GM10847 (cell line): ENCODE data around the gene EME2.

Experiments
- POLR2A ChIP-seq: IDR thresholded peaks from 2 replicates; pipeline ENCODE4 v1.6.1; 2011; ENCODE audit not compliant: insufficient read length; ENCODE audit errors: extremely low read depth

Gene EME2, protein sequence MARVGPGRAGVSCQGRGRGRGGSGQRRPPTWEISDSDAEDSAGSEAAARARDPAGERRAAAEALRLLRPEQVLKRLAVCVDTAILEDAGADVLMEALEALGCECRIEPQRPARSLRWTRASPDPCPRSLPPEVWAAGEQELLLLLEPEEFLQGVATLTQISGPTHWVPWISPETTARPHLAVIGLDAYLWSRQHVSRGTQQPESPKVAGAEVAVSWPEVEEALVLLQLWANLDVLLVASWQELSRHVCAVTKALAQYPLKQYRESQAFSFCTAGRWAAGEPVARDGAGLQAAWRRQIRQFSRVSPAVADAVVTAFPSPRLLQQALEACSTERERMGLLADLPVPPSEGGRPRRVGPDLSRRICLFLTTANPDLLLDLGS

DNA sequence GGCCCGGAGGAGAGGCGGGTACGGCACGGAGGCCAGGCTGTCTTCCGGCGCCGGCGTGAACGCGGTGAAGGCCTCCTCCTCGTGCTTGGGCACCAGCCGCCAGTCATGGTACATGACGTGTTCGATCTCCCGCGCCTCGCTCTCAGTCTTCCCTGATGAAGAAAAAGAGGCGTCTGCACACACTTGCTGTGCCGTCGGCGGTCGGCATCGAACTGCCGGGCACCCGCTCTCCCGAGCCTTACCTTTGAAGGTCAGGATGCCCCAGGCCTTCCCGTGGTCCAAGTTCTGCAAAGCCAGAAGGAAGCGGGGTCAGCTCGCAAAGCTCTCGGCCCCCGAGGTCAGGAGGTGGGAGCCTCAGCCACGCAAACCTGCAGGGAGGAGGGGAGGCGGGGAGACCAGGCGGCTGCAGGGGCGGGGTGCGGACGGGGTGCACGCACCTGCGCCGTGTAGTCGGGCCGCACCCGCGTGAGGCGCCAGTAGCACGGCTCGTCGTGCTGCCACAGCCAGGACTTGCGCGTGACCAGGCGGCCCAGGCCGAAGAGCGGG lies at the start of gene EME2:
TSS of gene EME2 (plus strand) at position 449 of the 546 bp plus-strand sequence. CDS start 418 bp downstream, outside the sequence.
- no peak for TF ChIP-seq POLR2A

DNA sequence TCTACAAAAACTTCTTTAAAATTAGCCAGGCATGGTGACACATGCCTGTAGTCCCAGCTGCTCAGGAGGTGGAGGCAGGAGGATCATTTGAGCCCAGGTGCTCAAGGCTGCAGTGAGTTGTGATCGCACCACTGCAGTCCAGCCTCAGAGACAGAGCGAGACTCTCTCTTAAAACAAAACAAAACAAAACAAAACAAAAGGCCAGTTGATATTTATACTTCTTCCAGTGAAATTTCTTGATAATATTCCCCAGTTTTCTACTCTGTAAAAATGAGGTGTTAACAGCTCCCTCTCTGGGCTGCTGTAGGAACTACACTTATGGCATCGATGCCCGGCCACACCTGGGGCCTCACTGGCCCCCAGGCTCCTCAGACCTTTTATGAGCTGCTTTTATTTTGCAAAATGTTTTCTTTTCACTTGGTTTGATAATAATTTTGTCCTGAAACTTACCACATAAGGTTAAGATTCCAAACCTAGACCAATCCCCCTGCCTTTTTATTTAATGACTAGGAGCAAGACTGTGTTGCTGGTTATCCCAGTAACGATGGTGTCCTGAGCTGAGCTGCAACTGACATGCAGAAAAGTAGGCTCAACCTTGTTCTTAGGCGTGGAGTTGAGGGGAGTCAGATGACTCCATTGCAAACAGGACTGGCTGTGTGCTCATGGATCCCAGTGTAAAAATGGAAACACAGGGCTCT lies 49.0 kb upstream of the EME2 start:
- no peak for TF ChIP-seq POLR2A

DNA sequence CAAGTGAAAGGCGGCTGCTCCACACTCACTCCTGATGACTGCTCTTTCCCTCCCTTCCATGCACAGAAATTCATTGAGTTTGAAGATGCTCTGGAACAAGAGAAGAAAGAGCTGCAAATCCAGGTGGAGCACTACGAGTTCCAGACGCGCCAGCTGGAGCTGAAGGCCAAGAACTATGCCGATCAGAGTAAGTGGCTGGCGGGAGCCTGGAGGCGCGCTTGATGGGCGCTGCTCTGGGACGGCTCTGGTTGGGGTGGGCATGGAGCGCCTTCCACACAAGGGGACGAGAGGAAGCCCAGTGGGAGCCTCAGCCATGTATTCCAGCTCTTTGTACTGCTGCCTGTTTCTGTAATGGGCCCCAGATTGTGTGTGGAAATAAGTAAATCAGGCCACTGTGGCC lies 48.1 kb upstream of the EME2 start:
- TF ChIP-seq POLR2A: no peak

DNA sequence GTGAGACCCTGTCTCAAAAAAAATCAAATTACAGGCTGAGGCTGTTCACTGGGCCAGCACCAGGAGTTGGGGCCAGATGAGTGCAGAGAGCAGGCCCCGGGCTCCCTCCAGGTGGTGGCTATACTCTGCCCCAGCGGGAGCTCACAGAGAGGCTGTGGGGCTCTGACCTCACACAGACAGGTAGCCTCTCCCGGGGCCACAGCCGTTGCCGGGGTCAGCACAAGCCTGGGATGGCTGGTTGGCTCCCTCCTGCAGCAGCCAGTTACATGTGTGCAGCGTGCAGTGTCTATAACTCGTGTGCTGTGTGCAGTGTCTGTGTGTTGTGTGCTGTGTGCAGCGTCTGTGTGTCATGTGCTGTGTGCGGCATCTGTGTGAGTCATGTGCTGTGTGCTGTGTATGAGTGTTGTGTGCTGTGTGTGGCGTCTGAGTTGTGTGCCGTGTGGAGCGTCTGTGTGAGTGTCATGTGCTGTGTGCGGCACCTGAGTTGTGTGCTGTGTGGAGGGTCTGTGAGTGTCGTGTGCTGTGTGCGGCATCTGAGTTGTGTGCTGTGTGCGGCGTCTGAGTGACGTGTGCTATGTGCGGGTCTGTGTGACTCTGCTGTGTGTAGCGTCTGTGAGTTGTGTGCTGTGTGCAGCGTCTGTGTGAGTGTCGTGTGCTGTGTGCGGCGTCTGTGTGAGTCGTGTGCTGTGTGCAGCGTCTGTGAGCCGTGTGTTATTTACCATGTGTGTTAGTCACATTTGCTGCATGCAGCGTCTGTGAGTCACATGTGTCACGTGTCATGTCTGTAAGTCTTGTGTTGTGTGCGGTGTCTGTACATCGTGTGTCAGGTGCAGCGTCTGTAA lies 45.7 kb upstream of the EME2 start:
- TF ChIP-seq POLR2A: no peak

DNA sequence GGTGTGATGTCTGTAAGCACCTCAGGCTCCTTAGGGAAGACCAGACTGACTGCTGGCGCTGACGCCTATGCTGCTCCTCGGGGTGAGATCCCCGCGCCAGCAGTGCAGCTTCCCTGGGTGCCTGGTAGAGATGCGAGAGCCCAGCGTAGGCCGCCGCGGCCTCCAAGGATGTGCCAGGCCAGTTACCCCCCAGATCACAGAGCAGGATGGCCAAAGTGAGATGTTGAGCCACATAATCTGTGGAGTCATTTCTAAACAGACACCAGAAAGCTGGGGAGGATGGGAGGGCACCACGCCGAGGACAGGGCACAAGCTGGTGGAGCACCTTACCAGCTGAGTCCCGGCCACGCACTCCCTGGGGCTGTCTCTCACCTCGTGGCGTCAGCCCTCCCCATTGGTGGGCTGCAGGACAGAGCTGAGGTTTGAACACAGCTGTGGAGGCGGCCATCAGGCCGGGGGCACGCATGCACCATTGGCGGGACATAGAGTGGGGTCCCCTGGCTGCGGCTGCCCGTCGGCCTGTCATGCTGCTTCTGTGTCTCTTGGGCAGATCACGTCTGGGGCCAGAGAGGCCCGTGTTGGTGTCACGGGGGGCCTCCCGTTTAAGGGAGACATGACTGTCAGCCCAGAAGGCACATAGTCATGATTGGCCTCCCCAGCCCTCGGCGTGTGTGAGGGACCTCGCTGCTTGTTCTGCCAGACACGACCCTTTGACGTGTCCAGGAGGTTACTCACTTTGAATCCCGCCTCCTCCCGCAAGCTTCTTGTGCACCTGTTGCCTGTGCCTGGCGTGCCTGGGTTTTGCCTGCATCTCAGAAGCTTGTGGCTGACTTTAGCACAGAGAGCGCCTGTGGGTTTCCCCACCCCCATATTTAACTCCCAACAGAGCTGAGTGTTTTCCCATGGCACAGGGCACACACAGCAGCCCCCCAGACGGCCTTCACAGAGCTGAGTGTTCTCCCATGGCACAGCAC lies 44.7 kb upstream of the EME2 start:
- no peak for TF ChIP-seq POLR2A

DNA sequence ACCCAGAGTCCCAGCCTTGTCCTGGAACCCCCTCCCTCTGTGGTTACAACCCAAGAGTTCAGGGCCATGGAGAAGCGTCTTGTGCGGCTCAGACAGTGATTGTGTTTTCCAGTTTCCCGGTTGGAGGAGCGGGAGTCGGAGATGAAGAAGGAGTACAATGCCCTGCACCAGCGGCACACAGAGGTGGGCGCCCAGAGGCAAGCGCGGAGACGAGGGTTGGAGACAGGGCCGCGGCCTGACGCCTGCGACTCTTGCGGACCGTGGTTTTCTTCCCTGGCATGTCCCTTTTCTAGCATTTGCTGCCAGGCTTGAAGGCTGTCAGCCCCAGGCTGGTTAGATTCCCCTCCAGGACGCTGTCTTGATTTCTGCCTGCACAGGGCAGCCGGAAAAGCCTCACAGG lies 43.6 kb upstream of the EME2 start:
- TF ChIP-seq POLR2A: no peak

DNA sequence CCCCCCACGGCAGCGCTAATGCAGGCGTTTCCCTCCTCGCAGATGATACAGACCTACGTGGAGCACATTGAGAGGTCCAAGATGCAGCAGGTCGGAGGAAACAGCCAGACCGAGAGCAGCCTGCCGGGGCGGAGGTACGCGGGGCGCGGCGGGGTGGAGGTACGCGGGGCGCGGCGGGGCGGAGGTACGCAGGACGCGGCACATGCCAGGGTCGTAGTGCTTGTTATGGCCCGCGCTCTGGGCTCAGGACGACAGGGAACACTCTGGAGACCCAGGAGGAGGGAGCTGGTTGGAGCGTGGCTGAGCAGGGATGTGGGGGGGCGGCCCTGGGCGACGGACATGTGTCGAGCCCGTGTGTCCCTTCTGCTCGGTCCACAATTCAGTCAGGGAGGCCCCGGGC lies 43.2 kb upstream of the EME2 start:
- TF ChIP-seq POLR2A: no peak

DNA sequence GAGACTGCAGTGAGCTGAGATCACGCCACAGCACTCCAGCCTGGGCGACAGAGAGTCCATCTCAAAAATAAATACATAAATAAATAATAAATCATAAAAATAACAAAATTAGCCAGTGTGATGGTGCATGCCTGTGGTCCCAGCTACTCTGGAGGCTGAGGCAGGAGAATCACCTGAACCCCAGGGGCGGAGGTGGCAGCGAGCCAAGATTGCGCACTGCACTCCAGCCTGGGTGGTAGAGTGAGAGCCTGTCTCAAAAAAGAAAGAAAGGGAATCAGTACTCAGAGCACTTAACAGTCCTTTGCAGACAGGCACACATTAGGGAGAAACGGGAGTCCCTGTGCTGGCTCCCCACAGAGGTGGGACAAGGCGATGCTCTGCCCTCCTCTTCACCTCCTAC lies 41.5 kb upstream of the EME2 start:
- no peak for TF ChIP-seq POLR2A

DNA sequence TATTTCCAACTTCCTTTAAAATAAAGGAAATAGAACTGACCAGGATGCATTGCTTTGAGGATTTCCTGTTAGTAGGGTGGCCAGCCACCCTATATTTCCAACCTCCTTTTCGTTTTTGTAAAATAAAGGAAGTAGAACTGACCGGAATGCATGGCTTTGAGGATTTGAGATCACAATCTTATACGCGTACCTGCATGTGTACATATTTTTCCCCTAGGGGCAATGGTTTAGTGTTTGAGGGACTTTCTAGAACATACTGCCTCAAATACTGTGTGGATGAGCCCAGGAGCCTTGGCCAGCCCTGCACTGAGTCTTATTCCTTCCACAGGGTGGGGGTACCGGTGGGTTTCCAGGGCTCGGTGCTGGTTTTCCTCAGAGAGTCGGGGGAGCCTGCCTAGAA lies 41.0 kb upstream of the EME2 start:
- TF ChIP-seq POLR2A: no peak

DNA sequence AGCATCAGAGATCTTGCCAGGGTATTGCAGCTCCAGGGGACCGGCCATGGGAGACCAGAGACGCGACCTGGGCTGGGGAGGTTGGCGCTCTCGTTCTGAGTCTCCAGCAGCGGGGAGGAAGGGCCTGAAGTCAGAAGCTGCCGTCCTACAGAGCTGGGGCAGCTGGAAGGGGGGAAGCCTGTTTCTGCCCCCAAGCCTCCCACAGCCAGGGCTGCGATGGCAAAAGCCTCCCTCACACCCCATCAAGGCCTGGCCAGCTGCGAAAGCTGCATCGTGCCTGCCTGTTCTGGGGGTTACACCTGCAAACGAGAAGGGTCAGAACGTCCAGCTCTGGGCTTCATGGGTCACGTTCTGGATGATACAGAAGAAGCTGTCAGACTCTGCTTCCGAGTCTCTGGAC lies 40.5 kb upstream of the EME2 start:
- no peak for TF ChIP-seq POLR2A

DNA sequence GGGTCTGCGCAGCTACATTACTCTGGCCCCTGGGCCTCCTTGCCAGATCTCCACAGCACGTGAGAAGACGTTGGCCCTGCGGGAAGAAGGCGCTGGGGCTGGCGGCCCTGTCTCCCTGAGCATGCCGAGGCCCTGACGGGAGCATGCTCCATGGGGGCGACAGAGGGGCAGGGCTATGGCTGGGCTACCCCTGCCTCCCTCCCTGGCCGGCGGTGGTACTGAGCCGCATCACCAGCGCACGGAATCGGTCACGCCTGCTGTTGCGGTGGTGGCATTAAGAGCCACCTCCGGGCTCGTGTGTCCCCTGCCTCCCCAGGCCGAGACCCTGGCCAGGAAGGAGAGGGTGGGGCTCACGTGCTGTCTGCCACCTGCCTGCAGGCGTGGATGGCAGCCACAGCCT lies 38.5 kb upstream of the EME2 start:
- no peak for TF ChIP-seq POLR2A

DNA sequence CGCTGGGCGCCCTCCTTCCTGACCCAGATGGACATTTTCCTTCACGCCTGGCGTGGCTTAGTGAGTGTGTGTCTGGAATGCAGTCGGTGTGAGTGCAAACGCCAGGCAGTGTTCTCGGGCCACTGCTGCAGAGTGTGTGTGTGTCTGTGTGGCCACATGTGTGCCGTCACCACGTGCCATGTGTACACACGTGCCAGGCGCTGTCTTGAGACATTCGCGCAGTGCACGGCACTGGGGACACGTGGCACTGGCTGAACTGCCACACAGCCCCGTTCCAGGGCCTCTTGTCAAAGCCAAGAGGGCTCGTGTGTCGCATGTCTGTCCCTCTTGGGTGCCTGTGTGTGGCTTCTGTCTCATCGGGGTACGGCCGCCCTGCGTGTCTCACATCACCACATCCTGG lies 37.8 kb upstream of the EME2 start:
- no peak for TF ChIP-seq POLR2A

DNA sequence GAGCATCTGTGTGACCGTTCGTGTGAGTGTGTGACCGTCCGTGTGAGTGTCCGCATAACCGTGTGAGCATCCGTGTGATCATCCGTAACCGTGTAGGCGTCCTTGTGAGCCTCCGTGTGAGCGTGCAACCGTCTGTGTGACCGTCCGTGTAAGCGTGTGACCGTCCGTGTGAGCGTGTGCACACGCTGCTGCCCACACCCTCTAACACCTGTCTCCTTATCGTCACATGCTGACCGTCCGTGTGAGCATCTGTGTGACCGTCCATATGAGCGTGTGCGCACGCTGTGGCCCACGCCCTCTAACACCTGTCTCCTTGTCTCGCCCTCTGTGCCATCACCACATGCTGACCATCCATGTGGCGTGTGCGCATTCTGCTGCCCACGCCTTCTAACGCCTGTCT lies 32.4 kb upstream of the EME2 start:
- TF ChIP-seq POLR2A: no peak

DNA sequence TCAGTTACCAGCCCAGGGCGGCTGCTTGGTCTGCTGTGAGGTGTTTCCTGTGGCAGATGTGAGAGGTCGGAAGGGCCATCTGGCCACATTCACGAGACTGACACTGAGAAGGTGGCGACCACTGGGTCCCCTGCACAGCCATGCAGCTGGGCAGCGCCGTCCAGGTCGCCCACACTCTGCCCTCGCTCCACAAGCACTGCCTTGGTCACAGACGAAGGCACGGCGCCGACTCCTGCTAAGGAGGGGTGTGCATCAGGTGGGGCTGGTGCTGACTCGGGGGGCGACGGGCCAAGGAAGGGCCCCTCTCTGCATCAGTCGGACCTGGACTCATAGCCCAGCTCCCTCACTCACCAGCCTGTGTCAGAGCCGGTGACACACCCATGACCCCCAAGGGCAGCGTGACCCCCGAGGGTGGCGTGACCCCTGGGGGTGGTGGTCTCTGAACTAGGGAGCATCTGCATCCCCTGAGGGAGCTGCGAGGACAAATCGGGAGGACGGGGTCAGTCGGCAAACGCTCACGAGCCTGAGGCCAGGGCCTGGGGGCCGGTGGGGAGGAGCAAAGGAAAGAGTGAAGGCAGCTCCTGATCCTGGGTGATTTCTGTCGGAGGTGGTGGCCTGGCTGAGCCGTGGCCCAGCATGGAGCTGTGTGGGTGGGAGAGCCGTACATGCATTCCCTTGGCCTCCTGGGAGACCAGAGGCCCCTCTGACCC lies 31.7 kb upstream of the EME2 start:
- TF ChIP-seq POLR2A: no peak
